ENCODE results near the gene EBLN1. TPM values are rescaled to one million over a fixed set of nuclear protein-coding genes. Genes with fewer than 3 reads are reported as not detected.

Gene EBLN1
- total and polyA plus RNA-seq, 2 donors from 2014 or later = not detected

DNA sequence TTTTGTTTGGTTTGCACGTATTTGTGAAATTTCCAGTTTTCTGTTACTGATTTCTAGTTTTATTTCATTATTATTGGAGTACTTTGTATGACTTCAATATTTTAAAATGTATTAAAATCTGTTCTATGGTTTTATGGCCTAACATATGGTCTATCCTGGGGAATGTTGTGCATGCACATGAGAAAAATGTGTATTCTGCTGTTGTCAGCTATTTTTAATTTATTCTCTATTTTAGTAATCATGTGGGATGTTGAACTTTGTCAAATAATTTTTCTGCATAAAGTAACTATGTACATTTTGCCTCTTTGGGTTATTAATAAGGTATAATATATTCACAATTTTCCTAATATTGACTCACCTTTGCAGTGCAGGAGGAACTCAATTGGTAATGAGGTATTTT lies 46.7 kb downstream of the EBLN1 start:
- no peaks in the 10 kb centered on the region for H3K36me3 ChIP-seq (ENCODE audit: control insufficient read depth in 2 of 3, insufficient read depth in 3 of 3, low read length in 3 of 3)
- no peaks in the 10 kb centered on the region for H3K4me1 ChIP-seq (ENCODE audit: control insufficient read depth in 2 of 3, insufficient read depth in 2 of 3, low read depth in 1 of 3, low read length in 3 of 3)
- H3K9ac ChIP-seq (ENCODE audit: low read length in 3 of 3) = no peak overlapping the region
- H3K4me3 ChIP-seq (ENCODE audit: low read length in 3 of 3) = no peak overlapping the region
- peaks cover 0 to 9% (median 3%) of the 10 kb centered on the region in 3 donors for H3K9me3 ChIP-seq (ENCODE audit: control insufficient read depth in 2 of 3, insufficient read depth in 1 of 3, low read length in 3 of 3)
- intact Hi-C loops (cut with DNase I) = no loop called here
- DNase-seq (no peak), FAIRE-seq (no peak)
- no peaks in the 10 kb centered on the region for H3K27me3 ChIP-seq (ENCODE audit: control insufficient read depth, insufficient read depth, low read length)
- H3K27ac ChIP-seq (ENCODE audit: low read depth in 2 of 2, low read length in 2 of 2) = no peak overlapping the region
- TF ChIP-seq, protein P1, sequence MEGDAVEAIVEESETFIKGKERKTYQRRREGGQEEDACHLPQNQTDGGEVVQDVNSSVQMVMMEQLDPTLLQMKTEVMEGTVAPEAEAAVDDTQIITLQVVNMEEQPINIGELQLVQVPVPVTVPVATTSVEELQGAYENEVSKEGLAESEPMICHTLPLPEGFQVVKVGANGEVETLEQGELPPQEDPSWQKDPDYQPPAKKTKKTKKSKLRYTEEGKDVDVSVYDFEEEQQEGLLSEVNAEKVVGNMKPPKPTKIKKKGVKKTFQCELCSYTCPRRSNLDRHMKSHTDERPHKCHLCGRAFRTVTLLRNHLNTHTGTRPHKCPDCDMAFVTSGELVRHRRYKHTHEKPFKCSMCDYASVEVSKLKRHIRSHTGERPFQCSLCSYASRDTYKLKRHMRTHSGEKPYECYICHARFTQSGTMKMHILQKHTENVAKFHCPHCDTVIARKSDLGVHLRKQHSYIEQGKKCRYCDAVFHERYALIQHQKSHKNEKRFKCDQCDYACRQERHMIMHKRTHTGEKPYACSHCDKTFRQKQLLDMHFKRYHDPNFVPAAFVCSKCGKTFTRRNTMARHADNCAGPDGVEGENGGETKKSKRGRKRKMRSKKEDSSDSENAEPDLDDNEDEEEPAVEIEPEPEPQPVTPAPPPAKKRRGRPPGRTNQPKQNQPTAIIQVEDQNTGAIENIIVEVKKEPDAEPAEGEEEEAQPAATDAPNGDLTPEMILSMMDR (IDR thresholded peaks at IDR 0.05; ENCODE audit: borderline replicate concordance, extremely low read depth, insufficient read depth) = no peak

DNA sequence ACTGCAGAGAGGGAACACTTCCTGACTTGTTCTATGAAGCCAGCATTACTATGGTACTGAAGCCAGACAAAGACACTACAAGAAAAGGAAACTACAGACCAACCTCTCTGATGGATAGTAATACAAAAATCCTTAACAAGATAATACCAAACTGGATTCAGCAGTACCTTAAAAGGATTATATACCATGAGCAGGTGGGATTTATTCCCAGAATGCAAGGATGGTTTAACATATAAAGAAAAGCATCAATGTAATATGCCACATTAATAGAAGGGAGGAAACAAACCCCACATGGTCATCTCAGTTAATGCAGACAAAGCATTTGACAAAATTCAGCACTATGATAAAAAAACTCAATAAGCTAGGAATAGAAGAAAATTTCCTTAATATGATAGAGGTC lies 47.2 kb downstream of the EBLN1 start:
- no peak overlapping the region for H3K27ac ChIP-seq (ENCODE audit: low read depth in 2 of 2, low read length in 2 of 2)
- TF ChIP-seq, protein P1 (IDR thresholded peaks at IDR 0.05; ENCODE audit: borderline replicate concordance, extremely low read depth, insufficient read depth) = no peak
- FAIRE-seq (no peak), DNase-seq (no peak)
- no peaks in the 10 kb centered on the region for H3K36me3 ChIP-seq (ENCODE audit: control insufficient read depth in 2 of 3, insufficient read depth in 3 of 3, low read length in 3 of 3)
- no peaks in the 10 kb centered on the region for H3K4me1 ChIP-seq (ENCODE audit: control insufficient read depth in 2 of 3, insufficient read depth in 2 of 3, low read depth in 1 of 3, low read length in 3 of 3)
- intact Hi-C loops (cut with DNase I) = no loop called here
- H3K9me3 ChIP-seq (ENCODE audit: control insufficient read depth in 2 of 3, insufficient read depth in 1 of 3, low read length in 3 of 3) = peaks cover 0 to 9% (median 3%) of the 10 kb centered on the region in 3 donors
- no peaks in the 10 kb centered on the region for H3K27me3 ChIP-seq (ENCODE audit: control insufficient read depth, insufficient read depth, low read length)
- H3K4me3 ChIP-seq (ENCODE audit: low read length in 3 of 3) = no peak overlapping the region
- H3K9ac ChIP-seq (ENCODE audit: low read length in 3 of 3) = no peak overlapping the region

GRCh38 chr10:22159979-22160378 lies 57.8 kb downstream of the EBLN1 start:
- no peak for DNase-seq
- Histone ChIP-seq H3K4me3 (ENCODE audit: low read length in 3 of 3) (no peak overlapping the region), H3K27me3 (ENCODE audit: control insufficient read depth, insufficient read depth, low read length) (no peaks in the 10 kb centered on the region), H3K9ac (ENCODE audit: low read length in 3 of 3) (no peak overlapping the region), H3K9me3 (ENCODE audit: control insufficient read depth in 2 of 3, insufficient read depth in 1 of 3, low read length in 3 of 3) (no peaks in the 10 kb centered on the region), H3K36me3 (ENCODE audit: control insufficient read depth in 2 of 3, insufficient read depth in 3 of 3, low read length in 3 of 3) (no peaks in the 10 kb centered on the region), H3K4me1 (ENCODE audit: control insufficient read depth in 2 of 3, insufficient read depth in 2 of 3, low read depth in 1 of 3, low read length in 3 of 3) (peaks cover 0 to 4% (median 2%) of the 10 kb centered on the region in 3 donors), H3K27ac (ENCODE audit: low read depth in 2 of 2, low read length in 2 of 2) (no peak overlapping the region)
- TF ChIP-seq, protein P1 (IDR thresholded peaks at IDR 0.05; ENCODE audit: borderline replicate concordance, extremely low read depth, insufficient read depth) = no peak
- no peak for FAIRE-seq
- intact Hi-C loops (cut with DNase I) = no loop called here

GRCh38 chr10:22159180-22159579 lies 58.6 kb downstream of the EBLN1 start:
- no peaks in the 10 kb centered on the region for H3K9me3 ChIP-seq (ENCODE audit: control insufficient read depth in 2 of 3, insufficient read depth in 1 of 3, low read length in 3 of 3)
- H3K4me1 ChIP-seq (ENCODE audit: control insufficient read depth in 2 of 3, insufficient read depth in 2 of 3, low read depth in 1 of 3, low read length in 3 of 3) = peaks cover 0 to 4% (median 2%) of the 10 kb centered on the region in 3 donors
- H3K36me3 ChIP-seq (ENCODE audit: control insufficient read depth in 2 of 3, insufficient read depth in 3 of 3, low read length in 3 of 3) = no peaks in the 10 kb centered on the region
- FAIRE-seq (no peak), DNase-seq (no peak)
- TF ChIP-seq, protein P1 (IDR thresholded peaks at IDR 0.05; ENCODE audit: borderline replicate concordance, extremely low read depth, insufficient read depth) = no peak
- no peaks in the 10 kb centered on the region for H3K27me3 ChIP-seq (ENCODE audit: control insufficient read depth, insufficient read depth, low read length)
- no peak overlapping the region for H3K9ac ChIP-seq (ENCODE audit: low read length in 3 of 3)
- no peak overlapping the region for H3K27ac ChIP-seq (ENCODE audit: low read depth in 2 of 2, low read length in 2 of 2)
- H3K4me3 ChIP-seq (ENCODE audit: low read length in 3 of 3) = no peak overlapping the region
- intact Hi-C loops (cut with DNase I) = no loop called here
